Central memory CD8-positive, alpha-beta T cell (primary cell): ENCODE results near the gene PNMT.
"Not testable (repeated sequence)": the region's sequence is repeated elsewhere in the genome, so short reads cannot be mapped to it uniquely, and the experiment has no call there.

Experiments used
- ATAC-seq: fragments of 150-1000 bp; cut with Tn5 transposase; replicated peaks from 2 replicates; pipeline ENCODE4 v1.10.0; 2022; ENCODE audit warnings: mild to moderate bottlenecking, moderate FRiP score, moderate number of reproducible peaks; ENCODE audit not compliant: poor library complexity, severe bottlenecking; ENCODE audit errors: extremely low read depth
- DNase-seq, 2 donors: peaks; one replicate each; pipeline ENCODE4 v3.0.0; 2021; ENCODE audit warnings: low spot score in 2 of 2
- H3K27ac Mint-ChIP-seq: one replicate; pipeline ENCODE4 v1.8.0; 2022; ENCODE audit warnings: low read depth, mild to moderate bottlenecking, moderate library complexity, mixed read lengths
- H3K27me3 Mint-ChIP-seq: one replicate; pipeline ENCODE4 v1.8.0; 2022; ENCODE audit warnings: mixed read lengths
- H3K36me3 Mint-ChIP-seq: one replicate; pipeline ENCODE4 v1.8.0; 2022; ENCODE audit warnings: mild to moderate bottlenecking, moderate library complexity, mixed read lengths; ENCODE audit not compliant: insufficient read depth
- H3K4me1 Mint-ChIP-seq: one replicate; pipeline ENCODE4 v1.8.0; 2022; ENCODE audit warnings: mixed read lengths
- H3K4me3 Mint-ChIP-seq: one replicate; pipeline ENCODE4 v1.8.0; 2022; ENCODE audit warnings: mild to moderate bottlenecking, moderate library complexity, mixed read lengths
- H3K9me3 Mint-ChIP-seq: one replicate; pipeline ENCODE4 v1.8.0; 2022; ENCODE audit warnings: mixed read lengths

Gene PNMT

GRCh38 chr17:39683295-39683939 lies 15.2 kb downstream of the PNMT start:
- DNase-seq (no peak), ATAC-seq (no peak)
- Mint-ChIP-seq H3K27ac (no peak overlapping the region), H3K4me1 (peaks cover 56% of the 10 kb centered on the region), H3K4me3 (no peak overlapping the region), H3K9me3 (peaks cover 3% of the 10 kb centered on the region), H3K36me3 (peaks cover 18% of the 10 kb centered on the region), H3K27me3 (no peaks in the 10 kb centered on the region)

- DNase-seq: no peak
- H3K9me3 Mint-ChIP-seq: peaks cover 8% of the 10 kb centered on the region
- H3K27ac Mint-ChIP-seq: no peak overlapping the region
- no peak for ATAC-seq
- no peaks in the 10 kb centered on the region for H3K27me3 Mint-ChIP-seq
- H3K4me3 Mint-ChIP-seq: no peak overlapping the region
- peaks cover 15% of the 10 kb centered on the region for H3K36me3 Mint-ChIP-seq
- peaks cover 53% of the 10 kb centered on the region for H3K4me1 Mint-ChIP-seq
These were observed 16.3 kb downstream of the PNMT start for GRCh38 chr17:39684369-39685192.

GRCh38 chr17:39687101-39687545 lies 18.9 kb downstream of the PNMT start:
- H3K4me3 Mint-ChIP-seq: peak overlapping the region; percentile 95
- peak overlapping the region; percentile 99 for H3K27ac Mint-ChIP-seq
- H3K36me3 Mint-ChIP-seq: peaks cover 11% of the 10 kb centered on the region
- peaks cover 8% of the 10 kb centered on the region for H3K9me3 Mint-ChIP-seq
- H3K27me3 Mint-ChIP-seq: no peaks in the 10 kb centered on the region
- DNase-seq (no peak), ATAC-seq (no peak)
- H3K4me1 Mint-ChIP-seq: peaks cover 35% of the 10 kb centered on the region

- Mint-ChIP-seq H3K4me3 (peak within 1 kb of the TSS; percentile 95), H3K36me3 (peaks cover 9% of the 10 kb centered on the region), H3K27me3 (no peaks in the 10 kb centered on the region), H3K9me3 (peaks cover 8% of the 10 kb centered on the region), H3K4me1 (peaks cover 35% of the 10 kb centered on the region), H3K27ac (peak within 1 kb of the TSS; percentile 99)
- peak; percentile 91 for ATAC-seq
- DNase-seq: peak; percentile 71 to 72
These were observed 19.6 kb downstream of the PNMT start, which contains the start of gene PGAP3 for GRCh38 chr17:39687546-39688474. TSS of gene PGAP3 (minus strand) at chr17:39688057. CDS start at chr17:39688014, 43 bp downstream.

- ATAC-seq (no peak), DNase-seq (no peak)
- Mint-ChIP-seq H3K4me1 (peaks cover 35% of the 10 kb centered on the region), H3K9me3 (peaks cover 8% of the 10 kb centered on the region), H3K27me3 (no peaks in the 10 kb centered on the region), H3K4me3 (peak overlapping the region; percentile 95), H3K27ac (peak overlapping the region; percentile 99), H3K36me3 (peaks cover 7% of the 10 kb centered on the region)
These were observed 20.2 kb downstream of the PNMT start for GRCh38 chr17:39688475-39688835.

GRCh38 chr17:39688945-39689344 lies 20.7 kb downstream of the PNMT start:
- Mint-ChIP-seq H3K4me1 (peaks cover 35% of the 10 kb centered on the region), H3K27ac (peak overlapping the region; percentile 99), H3K9me3 (peaks cover 8% of the 10 kb centered on the region), H3K4me3 (peak overlapping the region; percentile 95), H3K36me3 (peaks cover 6% of the 10 kb centered on the region), H3K27me3 (no peaks in the 10 kb centered on the region)
- ATAC-seq: no peak
- no peak for DNase-seq

GRCh38 chr17:39694593-39694992 lies 26.3 kb downstream of the PNMT start:
- Mint-ChIP-seq H3K27ac (no peak overlapping the region), H3K9me3 (no peaks in the 10 kb centered on the region), H3K4me3 (no peak overlapping the region), H3K4me1 (peaks cover 3% of the 10 kb centered on the region), H3K36me3 (no peaks in the 10 kb centered on the region), H3K27me3 (peaks cover 24% of the 10 kb centered on the region)
- ATAC-seq (no peak), DNase-seq (no peak)

GRCh38 chr17:39695089-39695474 lies 26.8 kb downstream of the PNMT start:
- no peak overlapping the region for H3K4me3 Mint-ChIP-seq
- peaks cover 29% of the 10 kb centered on the region for H3K27me3 Mint-ChIP-seq

GRCh38 chr17:39696731-39697130 lies 28.5 kb downstream of the PNMT start:
- no peak overlapping the region for H3K27ac Mint-ChIP-seq
- DNase-seq: no peak
- no peaks in the 10 kb centered on the region for H3K9me3 Mint-ChIP-seq
- H3K36me3 Mint-ChIP-seq: no peaks in the 10 kb centered on the region
- H3K27me3 Mint-ChIP-seq: peaks cover 45% of the 10 kb centered on the region
- ATAC-seq: no peak
- H3K4me3 Mint-ChIP-seq: no peak overlapping the region
- H3K4me1 Mint-ChIP-seq: peaks cover 6% of the 10 kb centered on the region

More at GRCh38 chr17:39695089-39695474, 26.8 kb downstream of the PNMT start:
- H3K4me1 Mint-ChIP-seq: peaks cover 6% of the 10 kb centered on the region
- H3K36me3 Mint-ChIP-seq: no peaks in the 10 kb centered on the region
- H3K9me3 Mint-ChIP-seq: no peaks in the 10 kb centered on the region
- no peak overlapping the region for H3K27ac Mint-ChIP-seq
- ATAC-seq (no peak), DNase-seq (no peak)

- ATAC-seq (no peak), DNase-seq (no peak)
- Mint-ChIP-seq H3K27ac (peak overlapping the region; percentile 47), H3K36me3 (no peaks in the 10 kb centered on the region), H3K4me1 (peaks cover 6% of the 10 kb centered on the region), H3K4me3 (no peak overlapping the region), H3K9me3 (no peaks in the 10 kb centered on the region), H3K27me3 (peaks cover 48% of the 10 kb centered on the region)
These were observed 29.7 kb downstream of the PNMT start for GRCh38 chr17:39697961-39698360.

- Mint-ChIP-seq H3K27me3 (peaks cover 48% of the 10 kb centered on the region), H3K4me3 (peak overlapping the region; percentile 39)
- H3K4me1 Mint-ChIP-seq, ATAC-seq, DNase-seq, H3K9me3 Mint-ChIP-seq, H3K36me3 Mint-ChIP-seq, H3K27ac Mint-ChIP-seq: not testable (repeated sequence)
These were observed 31.0 kb downstream of the PNMT start for GRCh38 chr17:39699157-39699817.

GRCh38 chr17:39699818-39700147 lies 31.5 kb downstream of the PNMT start, which contains the start of gene ERBB2:
TSS of gene ERBB2 (plus strand) at chr17:39700064. CDS start at chr17:39700239, 175 bp downstream.
- DNase-seq: no peak
- H3K4me3 Mint-ChIP-seq: peak within 1 kb of the TSS; percentile 39
- H3K4me1 Mint-ChIP-seq: peaks cover 6% of the 10 kb centered on the region
- H3K27ac Mint-ChIP-seq: no peak within 1 kb of the TSS
- ATAC-seq: no peak
- no peaks in the 10 kb centered on the region for H3K9me3 Mint-ChIP-seq
- H3K27me3 Mint-ChIP-seq: peaks cover 48% of the 10 kb centered on the region
- no peaks in the 10 kb centered on the region for H3K36me3 Mint-ChIP-seq
